NB4 (cell line): Measurements from ENCODE around the gene SASH1.

ENCODE experiments used
- CTCF ChIP-seq: IDR thresholded peaks from one replicate; pipeline ENCODE4 v1.5.1; 2012; ENCODE audit warnings: low read depth, low read length
- MAX ChIP-seq: IDR thresholded peaks from 2 replicates; pipeline ENCODE4 v1.6.1; 2011; ENCODE audit warnings: low read depth, low read length
- POLR2A ChIP-seq: IDR thresholded peaks from 2 replicates; pipeline ENCODE4 v1.6.1; 2011; ENCODE audit warnings: mild to moderate bottlenecking; ENCODE audit not compliant: insufficient read length; ENCODE audit errors: extremely low read depth

- no peak for TF ChIP-seq CTCF
- no peak for TF ChIP-seq MAX
- TF ChIP-seq POLR2A = no peak
Measured at GRCh38 chr6:148307405-148307804, 35.2 kb upstream of the SASH1 start.
